IMR-90 (cell line): ENCODE results near the gene DSCAM. TPM values are rescaled to one million over a fixed set of nuclear protein-coding genes. Genes with fewer than 3 reads are reported as not detected.

Experiments used
- ATAC-seq: fragments of 200-7000 bp; cut with Tn5 transposase; 2 replicates; pipeline ENCODE4 v1.9.1; 2020; ENCODE audit warnings: low read depth, mild to moderate bottlenecking, moderate library complexity
- BruUV-seq: library from RNA; stranded (reverse); fragments of 400-500 nt; replicated peaks from 2 replicates; lab custom pipeline; 2021; lab: Mats Ljungman, UMichigan
- CTCF ChIA-PET: fragments of 300-600 bp; formaldehyde crosslinking; extraction: SDS; loops from one replicate; lab custom pipeline; 2021; ENCODE audit warnings: antibody characterized with exemption; lab: Yijun Ruan, JAX
- POLR2A ChIA-PET: fragments of 300-600 bp; sonication (Branson Sonifier 250); formaldehyde crosslinking; loops from one replicate; lab custom pipeline; 2022; ENCODE audit warnings: antibody characterized with exemption; ENCODE audit not compliant: unreplicated experiment; lab: Charles Lee
- DNase-seq: peaks from one replicate; pipeline ENCODE4 v3.0.0; 2013
- H2AFZ ChIP-seq: replicated peaks from 2 replicates; pipeline ENCODE3; 2013; ENCODE audit warnings: low read length, mild to moderate bottlenecking; ENCODE audit not compliant: poor library complexity
- H2AK5ac ChIP-seq: 2 replicates; pipeline ENCODE4 v1.6.1; 2013; ENCODE audit warnings: low read depth, low read length, inconsistent platforms
- H2AK9ac ChIP-seq: replicated peaks from 2 replicates; pipeline ENCODE3; 2013; ENCODE audit warnings: mild to moderate bottlenecking, low read depth, low read length, moderate library complexity; ENCODE audit not compliant: poor library complexity
- H2BK120ac ChIP-seq: 2 replicates; pipeline ENCODE4 v1.6.1; 2013; ENCODE audit warnings: low read depth, low read length, inconsistent platforms
- H2BK15ac ChIP-seq: 3 replicates; pipeline ENCODE4 v1.6.1; 2013; ENCODE audit warnings: low read depth, low read length, inconsistent platforms
- H2BK20ac ChIP-seq: 2 replicates; pipeline ENCODE4 v1.6.1; 2013; ENCODE audit warnings: low read depth, mild to moderate bottlenecking, inconsistent platforms, low read length, moderate library complexity
- H2BK5ac ChIP-seq: 2 replicates; pipeline ENCODE4 v1.6.1; 2013; ENCODE audit warnings: mild to moderate bottlenecking, low read depth, low read length, inconsistent platforms; ENCODE audit not compliant: poor library complexity, severe bottlenecking
- H3K14ac ChIP-seq: replicated peaks from 2 replicates; pipeline ENCODE4 v1.6.1; 2013; ENCODE audit warnings: low read depth, low read length, inconsistent platforms
- H3K18ac ChIP-seq: 2 replicates; pipeline ENCODE4 v1.6.1; 2013; ENCODE audit warnings: low read depth, low read length, control low read depth
- H3K23ac ChIP-seq: 2 replicates; pipeline ENCODE4 v1.6.1; 2013; ENCODE audit warnings: low read depth, low read length, inconsistent platforms
- H3K27ac ChIP-seq: 2 replicates; pipeline ENCODE4 v1.5.1; 2013; ENCODE audit warnings: mild to moderate bottlenecking, control low read depth, low read length; ENCODE audit not compliant: insufficient read depth
- H3K27me3 ChIP-seq: 2 replicates; pipeline ENCODE4 v1.6.1; 2013; ENCODE audit warnings: low read length; ENCODE audit not compliant: control insufficient read depth, insufficient read depth
- H3K36me3 ChIP-seq: 2 replicates; pipeline ENCODE4 v1.6.1; 2013; ENCODE audit warnings: low read length, mixed read lengths; ENCODE audit not compliant: control insufficient read depth, insufficient read depth
- H3K4ac ChIP-seq: 2 replicates; pipeline ENCODE4 v1.6.1; 2013; ENCODE audit warnings: low read depth, low read length, inconsistent platforms
- H3K4me1 ChIP-seq: 2 replicates; pipeline ENCODE4 v1.6.1; 2013; ENCODE audit warnings: low read length, mixed read lengths; ENCODE audit not compliant: control insufficient read depth, insufficient read depth
- H3K4me2 ChIP-seq: 2 replicates; pipeline ENCODE4 v1.6.1; 2013; ENCODE audit warnings: low read depth, mild to moderate bottlenecking, control low read depth, low read length, moderate library complexity
- H3K4me3 ChIP-seq: 2 replicates; pipeline ENCODE4 v1.5.1; 2013; ENCODE audit warnings: low read depth, mild to moderate bottlenecking, control low read depth, low read length, moderate library complexity; ENCODE audit not compliant: insufficient read depth
- H3K56ac ChIP-seq: 2 replicates; pipeline ENCODE4 v1.6.1; 2013; ENCODE audit warnings: low read length, inconsistent platforms; ENCODE audit not compliant: insufficient read depth; ENCODE audit errors: extremely low read depth
- H3K79me1 ChIP-seq, 2 experiments: 2 replicates each; pipeline ENCODE4 v1.6.1; 2013; ENCODE audit warnings: low read length in 2 of 2, inconsistent platforms in 1 of 2, low read depth in 1 of 2
- H3K9ac ChIP-seq: 2 replicates; pipeline ENCODE4 v1.6.1; 2013; ENCODE audit warnings: low read depth, low read length, control low read depth
- H3K9me1 ChIP-seq: 2 replicates; pipeline ENCODE4 v1.6.1; 2013; ENCODE audit warnings: low read length, inconsistent platforms; ENCODE audit not compliant: insufficient read depth
- H3K9me3 ChIP-seq: 2 replicates; pipeline ENCODE4 v1.6.1; 2013; ENCODE audit warnings: low read length; ENCODE audit not compliant: control insufficient read depth, insufficient read depth
- H4K20me1 ChIP-seq: 2 replicates; pipeline ENCODE4 v1.6.1; 2013; ENCODE audit warnings: low read length, inconsistent platforms; ENCODE audit not compliant: insufficient read depth
- H4K5ac ChIP-seq: 2 replicates; pipeline ENCODE4 v1.6.1; 2013; ENCODE audit warnings: mild to moderate bottlenecking, low read depth, low read length, control low read depth
- H4K8ac ChIP-seq, 2 experiments: 2 replicates each; pipeline ENCODE4 v1.6.1; 2013; ENCODE audit warnings: low read depth in 2 of 2, low read length in 2 of 2, control low read depth in 1 of 2, inconsistent platforms in 1 of 2
- H4K91ac ChIP-seq: 2 replicates; pipeline ENCODE4 v1.6.1; 2013; ENCODE audit warnings: low read depth, low read length, inconsistent platforms; ENCODE audit not compliant: insufficient read depth
- BHLHE40 ChIP-seq: fragments of 150-350 bp; IDR thresholded peaks from 2 replicates; pipeline ENCODE4 v1.6.1; 2016; ENCODE audit warnings: mild to moderate bottlenecking, low read depth, low read length
- CEBPB ChIP-seq: IDR thresholded peaks from 2 replicates; pipeline ENCODE4 v1.6.1; 2012; ENCODE audit warnings: low read depth, low read length, improper control_type of control experiment
- CHD1 ChIP-seq: IDR thresholded peaks from 2 replicates; pipeline ENCODE4 v1.6.1; 2012; ENCODE audit warnings: low read depth, low read length, improper control_type of control experiment
- CTCF ChIP-seq: conservative IDR thresholded peaks from 2 replicates; pipeline ENCODE4 v1.5.1; 2012; ENCODE audit warnings: mild to moderate bottlenecking, low read depth, low read length, improper control_type of control experiment
- ELK1 ChIP-seq: fragments of 150-350 bp; IDR thresholded peaks from 2 replicates; pipeline ENCODE4 v1.6.1; 2016; ENCODE audit warnings: low read depth, mild to moderate bottlenecking, low read length, moderate library complexity, borderline replicate concordance
- FOS ChIP-seq: fragments of 150-350 bp; IDR thresholded peaks from 2 replicates; pipeline ENCODE4 v1.6.1; 2016; ENCODE audit warnings: low read depth, low read length
- MAFK ChIP-seq: IDR thresholded peaks from 2 replicates; pipeline ENCODE4 v1.6.1; 2012; ENCODE audit warnings: low read depth, low read length, improper control_type of control experiment
- MAZ ChIP-seq: IDR thresholded peaks from 2 replicates; pipeline ENCODE4 v1.6.1; 2012; ENCODE audit warnings: low read depth, mild to moderate bottlenecking, low read length, improper control_type of control experiment, moderate library complexity, borderline replicate concordance
- MXI1 ChIP-seq: IDR thresholded peaks from 2 replicates; pipeline ENCODE4 v1.6.1; 2012; ENCODE audit warnings: low read depth, mild to moderate bottlenecking, low read length, moderate library complexity, borderline replicate concordance
- NFE2L2 ChIP-seq: fragments of 150-350 bp; IDR thresholded peaks from 2 replicates; pipeline ENCODE4 v1.6.1; 2016; ENCODE audit warnings: low read depth, mild to moderate bottlenecking, low read length
- POLR2A ChIP-seq: IDR thresholded peaks from 2 replicates; pipeline ENCODE4 v1.6.1; 2012; ENCODE audit warnings: mild to moderate bottlenecking, low read depth, low read length
- RAD21 ChIP-seq: IDR thresholded peaks from 2 replicates; pipeline ENCODE4 v1.6.1; 2012; ENCODE audit warnings: low read length, improper control_type of control experiment
- RCOR1 ChIP-seq: IDR thresholded peaks from 2 replicates; pipeline ENCODE4 v1.6.1; 2012; ENCODE audit warnings: mild to moderate bottlenecking, low read length, improper control_type of control experiment; ENCODE audit not compliant: insufficient replicate concordance
- RFX5 ChIP-seq: IDR thresholded peaks from 2 replicates; pipeline ENCODE4 v1.8.0; 2012; ENCODE audit warnings: low read depth, mild to moderate bottlenecking, low read length, moderate library complexity
- SMC3 ChIP-seq: fragments of 150-350 bp; IDR thresholded peaks from 2 replicates; pipeline ENCODE4 v1.6.1; 2016; ENCODE audit warnings: low read depth, mild to moderate bottlenecking, antibody characterized with exemption, low read length, moderate library complexity
- USF2 ChIP-seq: fragments of 150-350 bp; IDR thresholded peaks from 2 replicates; pipeline ENCODE4 v1.6.1; 2017; ENCODE audit warnings: mild to moderate bottlenecking, antibody characterized with exemption, low read length, low read depth
- WGBS, 2 experiments: methylation state at CpG; one replicate each; pipeline versions ENCODE4 v1.1.5 to v1.1.7; 2013; ENCODE audit warnings: missing lambda C conversion rate in 2 of 2; ENCODE audit not compliant: insufficient read length in 1 of 2; ENCODE audit errors: extremely low coverage in 2 of 2; 5-methylcytosine and 5-hydroxymethylcytosine counted together
- dilution Hi-C: fragments of 300-500 bp; cut with HindIII; formaldehyde crosslinking; loops from one replicate; pipeline ENCODE4 v1.14.3; 2018; ENCODE audit warnings: low sequenced_read_pairs; ENCODE audit not compliant: unreplicated experiment
- in situ Hi-C: fragments of 300-500 bp; cut with MboI; formaldehyde crosslinking; loops from 3 replicates; pipeline ENCODE4 v1.14.3; 2019; ENCODE audit warnings: low sequenced_read_pairs, inconsistent platforms, mixed read lengths
- intact Hi-C: fragments of 100-400 bp; cut with micrococcal nuclease; formaldehyde crosslinking; loops from 2 replicates; pipeline ENCODE4 v1.10.0; 2022
- polyA plus RNA-seq, 3 experiments: library from polyadenylated mRNA; depleted of rRNA; stranded (reverse); fragments of >200 nt; gene quantifications; 2 replicates each; pipeline ENCODE4 v1.2.3, GENCODE V29; 2012; ENCODE audit warnings: low replicate concordance in 1 of 3
- total RNA-seq: library from RNA; depleted of rRNA; stranded (reverse); fragments of >200 nt; gene quantifications from 2 replicates; pipeline ENCODE4 v1.2.3, GENCODE V29; 2012

DSCAM gene
- total and polyA plus RNA-seq, 2 of the 4 experiments (the other 2 are of a cell fraction) = under 0.01 to 0.02 TPM

- Histone ChIP-seq H2AK9ac (no peak overlapping the region), H2BK5ac (no peak overlapping the region), H2BK15ac (no peak overlapping the region), H3K79me1 (no peaks in the 10 kb centered on the region), H4K5ac (no peak overlapping the region), H3K14ac (no peak overlapping the region), H3K36me3 (no peaks in the 10 kb centered on the region), H3K4me3 (no peak overlapping the region), H2AK5ac (no peak overlapping the region), H3K9ac (no peak overlapping the region), H4K20me1 (no peaks in the 10 kb centered on the region), H3K27me3 (no peaks in the 10 kb centered on the region), H3K4me1 (no peaks in the 10 kb centered on the region), H3K4ac (no peak overlapping the region), H3K18ac (no peak overlapping the region), H3K9me3 (peaks cover 17% of the 10 kb centered on the region; the same call in 1 of the 2 replicates), H3K56ac (no peak overlapping the region), H3K9me1 (no peaks in the 10 kb centered on the region), H3K4me2 (no peak overlapping the region), H4K8ac (no peak overlapping the region), H4K91ac (no peak overlapping the region), H2BK120ac (no peak overlapping the region), H2AFZ (no peak overlapping the region), H3K23ac (no peak overlapping the region), H2BK20ac (no peak overlapping the region), H3K27ac (no peak overlapping the region)
- no peak for ATAC-seq
- no TSS peak for BruUV-seq
- dilution Hi-C loops (no loop called here), in situ Hi-C loops (no loop called here), intact Hi-C loops (no loop called here)
- CTCF ChIA-PET = no interaction called here
- WGBS, 2 experiments = no CpG with 5 or more reads among the region's 9 CpGs
- POLR2A ChIA-PET = no interaction called here
- no peak for DNase-seq
- no peak for TF ChIP-seq POLR2A
- TF ChIP-seq FOS = no peak
- no peak for TF ChIP-seq MXI1
- TF ChIP-seq NFE2L2 = no peak
- no peak for TF ChIP-seq CHD1
- no peak for TF ChIP-seq ELK1
- no peak for TF ChIP-seq MAZ
- TF ChIP-seq RCOR1 = no peak
- TF ChIP-seq RAD21 = no peak
- no peak for TF ChIP-seq CTCF
- TF ChIP-seq BHLHE40 = no peak
- TF ChIP-seq USF2 = no peak
- TF ChIP-seq RFX5 = no peak
- TF ChIP-seq CEBPB = no peak
- no peak for TF ChIP-seq MAFK
- TF ChIP-seq SMC3 = no peak
Observed at GRCh38 chr21:40633048-40633447, 213.9 kb downstream of the DSCAM start.
